K562 (cell line): Measurements from ENCODE around the gene ZFYVE1. TPM values are rescaled to one million over a fixed set of nuclear protein-coding genes. Genes with fewer than 3 reads are reported as not detected.

ENCODE experiments used
- ARID4B ChIP-seq: sonication (generic); formaldehyde crosslinking; IDR thresholded peaks from 2 replicates; pipeline ENCODE4 v1.8.0; 2022; ENCODE audit warnings: mild to moderate bottlenecking, missing genetic modification reagents
- CEBPG ChIP-seq, 3 experiments: fragments of 200-800 bp in 1 of 3; sonication (Bioruptor generic) in 1 of 3; sonication (generic) in 1 of 3; formaldehyde crosslinking in 1 of 3; IDR thresholded peaks in 2 of 3; conservative IDR thresholded peaks in 1 of 3; 2 replicates each; pipeline versions ENCODE4 v1.6.1 to v1.8.0; 2016 to 2022; ENCODE audit warnings: missing compliant biosample characterization in 2 of 3, missing genetic modification characterization in 2 of 3, mild to moderate bottlenecking in 1 of 3, missing genetic modification reagents in 1 of 3
- CHCHD3 ChIP-seq: fragments of 250-450 bp; sonication (Bioruptor Pico); IDR thresholded peaks from 2 replicates; pipeline ENCODE4 v2.1.2; 2022; ENCODE audit warnings: mild to moderate bottlenecking
- CREB3L1 ChIP-seq: fragments of 450-650 bp; IDR thresholded peaks from 2 replicates; pipeline ENCODE4 v1.6.1; 2014; ENCODE audit warnings: low read depth, mild to moderate bottlenecking, moderate library complexity, borderline replicate concordance
- EP300 ChIP-seq: IDR thresholded peaks from 2 replicates; pipeline ENCODE4 v1.6.1; 2012; ENCODE audit warnings: low read length, improper control_type of control experiment
- FOXJ2 ChIP-seq: fragments of 200-800 bp; sonication (Bioruptor generic); IDR thresholded peaks from 2 replicates; pipeline ENCODE4 v1.6.1; 2016; ENCODE audit warnings: missing genetic modification characterization, missing compliant biosample characterization
- HDAC1 ChIP-seq, 2 experiments: fragments of 450-650 bp; IDR thresholded peaks; 2 replicates each; pipeline ENCODE4 v1.6.1; 2016 to 2017; ENCODE audit warnings: inconsistent platforms in 1 of 2, mild to moderate bottlenecking in 1 of 2, moderate library complexity in 1 of 2
- HSF4 ChIP-seq: fragments of 250-450 bp; sonication (Bioruptor Pico); IDR thresholded peaks from 2 replicates; pipeline ENCODE4 v2.1.2; 2022; ENCODE audit warnings: mild to moderate bottlenecking, moderate library complexity, borderline replicate concordance
- KHSRP ChIP-seq: fragments of 450-650 bp; IDR thresholded peaks from 2 replicates; pipeline ENCODE4 v1.6.1; 2017
- MTA3 ChIP-seq: fragments of 450-650 bp; formaldehyde crosslinking; IDR thresholded peaks from 2 replicates; pipeline ENCODE4 v1.6.1; 2017; ENCODE audit warnings: mild to moderate bottlenecking, borderline replicate concordance
- RB1 ChIP-seq: fragments of 450-650 bp; IDR thresholded peaks from 2 replicates; pipeline ENCODE4 v1.6.1; 2017; ENCODE audit warnings: low read depth, mild to moderate bottlenecking
- UBTF ChIP-seq, 2 experiments: IDR thresholded peaks; 2 replicates each; pipeline ENCODE4 v1.6.1; 2012; ENCODE audit warnings: improper control_type of control experiment in 2 of 2, low read depth in 2 of 2, low read length in 2 of 2, borderline replicate concordance in 1 of 2
- VEZF1 ChIP-seq: fragments of 200-800 bp; sonication (Bioruptor generic); IDR thresholded peaks from 2 replicates; pipeline ENCODE4 v1.6.1; 2017; ENCODE audit warnings: missing genetic modification characterization, missing compliant biosample characterization
- XRCC5 ChIP-seq: fragments of 200-400 bp; formaldehyde crosslinking; IDR thresholded peaks from 2 replicates; pipeline ENCODE4 v1.6.1; 2017; ENCODE audit warnings: low read depth, mild to moderate bottlenecking, low read length
- ZNF134 ChIP-seq: fragments of 250-450 bp; sonication (Bioruptor Pico); conservative IDR thresholded peaks from 2 replicates; pipeline ENCODE4 v1.4.0; 2020
- ZNF586 ChIP-seq: fragments of 450-650 bp; formaldehyde crosslinking; conservative IDR thresholded peaks from 2 replicates; pipeline ENCODE4 v1.4.0; 2020; ENCODE audit warnings: mild to moderate bottlenecking, moderate library complexity
- ZZZ3 ChIP-seq: fragments of 450-650 bp; IDR thresholded peaks from 2 replicates; pipeline ENCODE4 v1.6.1; 2016; ENCODE audit warnings: antibody characterized with exemption, mild to moderate bottlenecking, moderate library complexity
- polyA plus RNA-seq, 8 experiments: library from polyadenylated mRNA; depleted of rRNA in 4 of 8; stranded (reverse) in 5 of 8; unstranded in 3 of 8; fragments of >200 nt; fragmentation: Nextera tagmentation in 2 of 8; fragmentation: Illumina TruSeq in 1 of 8; extraction: Ambion mirVana in 2 of 8; extraction: Trizol in 1 of 8; gene quantifications; 2 replicates each; pipeline versions ENCODE4 v1.2.1 to v1.2.3, GENCODE V29; 2011 to 2014; ENCODE audit warnings: inconsistent platforms in 1 of 8, missing spikeins in 1 of 8
- total RNA-seq, 7 experiments: library from RNA; depleted of rRNA in 6 of 7; stranded (reverse); fragments of >200 nt in 6 of 7; fragmentation: Illumina TruSeq in 2 of 7; extraction: Trizol in 2 of 7; gene quantifications; 2 replicates each; pipeline versions ENCODE4 v1.2.1 to v1.2.3, GENCODE V29; 2011 to 2021; ENCODE audit warnings: low replicate concordance in 1 of 7

ZFYVE1 gene
- total and polyA plus RNA-seq, 9 of the 15 experiments (the other 6 are each of a cell fraction or from before 2014, with no cell fraction given), result 0.62 to 5.5 (median 3.4) TPM

- TF ChIP-seq ARID4B (CRISPR knock-in tag), result peak; percentile 95
- TF ChIP-seq ZNF586 (CRISPR knock-in tag), result no peak
- peak; percentile 31; the same call in 1 of the 2 replicates for TF ChIP-seq EP300
- TF ChIP-seq CHCHD3 (CRISPR knock-in tag), result no peak
- TF ChIP-seq FOXJ2 (tag), result 0 out of 2 replicates have a peak, but pooled peaks have one; percentile 42
- TF ChIP-seq VEZF1 (CRISPR knock-in tag), result peak; percentile 92
- TF ChIP-seq HDAC1 (IDR thresholded peaks at IDR 0.05), result peak in 1 of 2 experiments; percentile 98; a peak in 2 of 4 replicates
- TF ChIP-seq XRCC5, result 0 out of 2 replicates have a peak, but pooled peaks have one; percentile 63
- TF ChIP-seq MTA3, result peak; percentile 36; the same call in 1 of the 2 replicates
- 0 out of 2 replicates have a peak, but pooled peaks have one; percentile 20 for TF ChIP-seq ZNF134 (CRISPR knock-in tag)
- no peak for TF ChIP-seq HSF4
- TF ChIP-seq ZZZ3, result no peak
- TF ChIP-seq UBTF (IDR thresholded peaks at IDR 0.05; ENCODE audit: borderline replicate concordance in 1 of 2, low read depth in 2 of 2, low read length in 2 of 2), result 0 out of 4 replicates have a peak, but pooled peaks of 1 of the 2 experiments have one; percentile 47
- TF ChIP-seq KHSRP, result no peak
- TF ChIP-seq RB1, result peak; percentile 34; the same call in 1 of the 2 replicates
- TF ChIP-seq CREB3L1, result peak; percentile 88
- no peak for TF ChIP-seq CEBPG (CRISPR knock-in tag; IDR thresholded peaks at IDR 0.05)
- peak in 1 of 2 experiments; percentile 68; a peak in 2 of 4 replicates for TF ChIP-seq CEBPG (tag; conservative IDR thresholded peaks at IDR 0.05 in 1 of 2, IDR thresholded peaks at IDR 0.05 in 1 of 2)
These were observed at the start of gene ZFYVE1 (continued) for GRCh38 chr14:73026845-73027542.
